ENCODE data around the gene SPSB3. TPM values are rescaled to one million over a fixed set of nuclear protein-coding genes. Genes with fewer than 3 reads are reported as not detected.
A peak's percentile ranks its signal among the peaks of the same experiment; 100 is the strongest.

Gene SPSB3
- total RNA-seq (30.6 and 32.7 TPM in 2 replicates), polyA plus RNA-seq (7.7 and 9.6 TPM in 2 replicates), polyA minus RNA-seq (ENCODE audit: low replicate concordance) (7.9 and 12.9 TPM in 2 replicates)
- 12.5 and 13.8 TPM in 2 replicates for polyA plus RNA-seq (2012)

DNA sequence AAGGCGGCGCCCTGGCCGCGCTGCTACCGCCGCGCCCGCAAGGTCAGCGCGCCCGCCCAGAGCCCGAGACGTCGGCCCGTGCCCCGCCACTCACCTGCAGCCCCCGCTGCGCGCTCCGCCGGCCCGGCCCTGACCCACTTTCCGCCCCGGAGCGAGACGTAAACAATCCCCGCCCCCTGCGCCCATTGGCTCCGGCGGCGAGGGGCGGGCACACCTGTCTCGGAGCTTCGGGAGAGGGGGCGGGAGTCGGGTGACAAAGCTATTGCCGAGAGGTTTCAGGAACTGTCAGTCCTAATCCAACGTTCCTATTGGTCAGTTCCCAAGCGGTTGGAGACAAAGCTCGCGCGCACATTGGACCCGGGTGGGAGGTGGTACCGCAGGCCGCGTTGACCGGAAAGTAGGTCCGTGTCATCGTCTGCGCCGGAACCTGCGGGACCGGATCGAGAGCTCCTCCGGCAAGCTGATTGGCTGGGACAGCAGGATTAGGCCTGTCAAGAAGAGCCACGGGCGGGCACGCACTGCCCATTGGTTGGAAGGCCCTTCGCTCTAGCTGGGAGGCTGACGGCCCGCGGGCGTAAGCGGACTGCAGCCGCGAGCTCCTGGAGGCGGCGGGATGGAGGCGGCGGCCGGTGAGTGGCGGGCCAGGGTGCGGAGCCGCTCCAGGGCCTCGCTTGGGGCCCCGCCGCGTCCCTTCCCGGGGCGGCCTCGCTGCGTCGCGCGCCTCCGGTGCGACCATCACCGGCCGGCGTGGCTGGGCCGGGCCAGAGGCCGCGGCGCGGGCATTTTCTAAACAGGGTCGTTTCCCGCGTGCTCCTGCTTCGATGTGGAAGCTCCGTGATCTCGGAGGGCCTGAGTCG is at the start of gene SPSB3, which contains the start of gene NUBP2:
Gene SPSB3 (minus strand): TSS at position 164 of the 857 bp plus-strand sequence. CDS start 1,088 bp downstream, outside the sequence.
Gene NUBP2 (plus strand): TSS at position 553 of the 857 bp plus-strand sequence. CDS start 61 bp downstream, at position 614.
- Histone ChIP-seq H3K4me1 (ENCODE audit: control insufficient read depth, extremely low read depth, insufficient read depth, low read length) (peaks cover 2% of the 10 kb centered on the region), H3K27me3 (ENCODE audit: control insufficient read depth, insufficient read depth, low read length) (no peaks in the 10 kb centered on the region), H3K36me3 (ENCODE audit: control insufficient read depth, insufficient read depth, low read length) (peaks cover 15% of the 10 kb centered on the region), H3K27ac (ENCODE audit: insufficient read depth, low read length) (peak within 1 kb of the TSS; percentile 62), H3K79me2 (ENCODE audit: control insufficient read depth, insufficient read depth, low read length) (peaks cover 31% of the 10 kb centered on the region), H3K4me3 (replicated peaks in 1 of 4; ENCODE audit: control extremely low read depth in 1 of 4, insufficient read depth in 1 of 4, low read depth in 3 of 4, low read length in 4 of 4) (peak within 1 kb of the TSS; percentile 89 to 96 (median 92)), H3K9me3 (ENCODE audit: control insufficient read depth, insufficient read depth, low read depth, low read length) (no peaks in the 10 kb centered on the region), H2AFZ (ENCODE audit: low read length) (peak within 1 kb of the TSS; percentile 1), H3K9ac (ENCODE audit: insufficient read depth, low read length) (peak within 1 kb of the TSS; percentile 86), H4K20me1 (ENCODE audit: control insufficient read depth, extremely low read depth, insufficient read depth, low read length) (no peaks in the 10 kb centered on the region), H3K4me2 (ENCODE audit: extremely low read depth, insufficient read depth, low read length) (peak within 1 kb of the TSS; percentile 86)
- TF ChIP-seq EZH2 (IDR thresholded peaks at IDR 0.05; ENCODE audit: low read length, missing control alignments), result no peak
- TF ChIP-seq, protein P1, sequence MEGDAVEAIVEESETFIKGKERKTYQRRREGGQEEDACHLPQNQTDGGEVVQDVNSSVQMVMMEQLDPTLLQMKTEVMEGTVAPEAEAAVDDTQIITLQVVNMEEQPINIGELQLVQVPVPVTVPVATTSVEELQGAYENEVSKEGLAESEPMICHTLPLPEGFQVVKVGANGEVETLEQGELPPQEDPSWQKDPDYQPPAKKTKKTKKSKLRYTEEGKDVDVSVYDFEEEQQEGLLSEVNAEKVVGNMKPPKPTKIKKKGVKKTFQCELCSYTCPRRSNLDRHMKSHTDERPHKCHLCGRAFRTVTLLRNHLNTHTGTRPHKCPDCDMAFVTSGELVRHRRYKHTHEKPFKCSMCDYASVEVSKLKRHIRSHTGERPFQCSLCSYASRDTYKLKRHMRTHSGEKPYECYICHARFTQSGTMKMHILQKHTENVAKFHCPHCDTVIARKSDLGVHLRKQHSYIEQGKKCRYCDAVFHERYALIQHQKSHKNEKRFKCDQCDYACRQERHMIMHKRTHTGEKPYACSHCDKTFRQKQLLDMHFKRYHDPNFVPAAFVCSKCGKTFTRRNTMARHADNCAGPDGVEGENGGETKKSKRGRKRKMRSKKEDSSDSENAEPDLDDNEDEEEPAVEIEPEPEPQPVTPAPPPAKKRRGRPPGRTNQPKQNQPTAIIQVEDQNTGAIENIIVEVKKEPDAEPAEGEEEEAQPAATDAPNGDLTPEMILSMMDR (conservative IDR thresholded peaks at IDR 0.05 in 1 of 2, IDR thresholded peaks at IDR 0.05 in 1 of 2; ENCODE audit: low read depth in 1 of 2, low read length in 2 of 2), result no peak
- peak; percentile 100 for DNase-seq (ENCODE audit: low read depth in 2 of 2)

GRCh38 chr16:1831186-1832075 is 49.1 kb upstream of the SPSB3 start:
- peaks cover 24% of the 10 kb centered on the region for H3K79me2 ChIP-seq (ENCODE audit: control insufficient read depth, insufficient read depth, low read length)
- TF ChIP-seq, protein P1 (conservative IDR thresholded peaks at IDR 0.05 in 1 of 2, IDR thresholded peaks at IDR 0.05 in 1 of 2; ENCODE audit: low read depth in 1 of 2, low read length in 2 of 2), result no peak
- no peak for TF ChIP-seq EZH2 (IDR thresholded peaks at IDR 0.05; ENCODE audit: low read length, missing control alignments)
- no peak overlapping the region for H3K4me2 ChIP-seq (ENCODE audit: extremely low read depth, insufficient read depth, low read length)
- no peaks in the 10 kb centered on the region for H3K9me3 ChIP-seq (ENCODE audit: control insufficient read depth, insufficient read depth, low read depth, low read length)
- H3K27ac ChIP-seq (ENCODE audit: insufficient read depth, low read length), result no peak overlapping the region
- no peak overlapping the region for H3K9ac ChIP-seq (ENCODE audit: insufficient read depth, low read length)
- H4K20me1 ChIP-seq (ENCODE audit: control insufficient read depth, extremely low read depth, insufficient read depth, low read length), result no peaks in the 10 kb centered on the region
- H2AFZ ChIP-seq (ENCODE audit: low read length), result no peak overlapping the region
- H3K36me3 ChIP-seq (ENCODE audit: control insufficient read depth, insufficient read depth, low read length), result peaks cover 3% of the 10 kb centered on the region
- H3K4me1 ChIP-seq (ENCODE audit: control insufficient read depth, extremely low read depth, insufficient read depth, low read length), result peaks cover 7% of the 10 kb centered on the region
- DNase-seq (ENCODE audit: low read depth in 2 of 2), result no peak
- H3K27me3 ChIP-seq (ENCODE audit: control insufficient read depth, insufficient read depth, low read length), result no peaks in the 10 kb centered on the region
- no peak overlapping the region for H3K4me3 ChIP-seq (replicated peaks in 1 of 4; ENCODE audit: control extremely low read depth in 1 of 4, insufficient read depth in 1 of 4, low read depth in 3 of 4, low read length in 4 of 4)

All from fibroblast of lung (primary cell).